Stimulated activated CD4-positive, alpha-beta T cell treated with anti-CD3 and anti-CD28 coated beads, Interleukin-2, amount 100 ng/mL, for 4 hours (primary cell): ENCODE measurements around the gene BCL2L2.

ENCODE experiments used
- DNase-seq: peaks from one replicate; pipeline ENCODE4 v3.0.0-alpha.2; 2020; ENCODE audit warnings: low read depth

The BCL2L2 gene

GRCh38 chr14:23356662-23357061, 50.0 kb downstream of the BCL2L2 start:
- DNase-seq, result no peak

- no peak for DNase-seq
Observed at GRCh38 chr14:23357261-23357660, 50.6 kb downstream of the BCL2L2 start.

GRCh38 chr14:23358042-23358441, 51.4 kb downstream of the BCL2L2 start:
- no peak for DNase-seq

- DNase-seq, result no peak
Observed at GRCh38 chr14:23358553-23359166, 52.0 kb downstream of the BCL2L2 start.

- no peak for DNase-seq
Observed at GRCh38 chr14:23359167-23359626, 52.6 kb downstream of the BCL2L2 start.

GRCh38 chr14:23359722-23360447, 53.3 kb downstream of the BCL2L2 start:
- DNase-seq, result no peak

- no peak for DNase-seq
Observed at GRCh38 chr14:23360496-23360895, 53.9 kb downstream of the BCL2L2 start.

- no peak for DNase-seq
Observed at GRCh38 chr14:23361320-23361719, 54.7 kb downstream of the BCL2L2 start.
